T follicular helper cell (primary cell): Measurements from ENCODE around the gene TBKBP1.
A peak's percentile ranks its signal among the peaks of the same experiment; 100 is the strongest.

ENCODE experiments used
- DNase-seq: peaks from one replicate; pipeline ENCODE4 v3.0.0-alpha.2; 2020; ENCODE audit warnings: low read depth
- total RNA-seq, 2 experiments: gene quantifications; one replicate each; lab custom pipeline; 2026; lab: John Stamatoyannopoulos, UW

The TBKBP1 gene, protein sequence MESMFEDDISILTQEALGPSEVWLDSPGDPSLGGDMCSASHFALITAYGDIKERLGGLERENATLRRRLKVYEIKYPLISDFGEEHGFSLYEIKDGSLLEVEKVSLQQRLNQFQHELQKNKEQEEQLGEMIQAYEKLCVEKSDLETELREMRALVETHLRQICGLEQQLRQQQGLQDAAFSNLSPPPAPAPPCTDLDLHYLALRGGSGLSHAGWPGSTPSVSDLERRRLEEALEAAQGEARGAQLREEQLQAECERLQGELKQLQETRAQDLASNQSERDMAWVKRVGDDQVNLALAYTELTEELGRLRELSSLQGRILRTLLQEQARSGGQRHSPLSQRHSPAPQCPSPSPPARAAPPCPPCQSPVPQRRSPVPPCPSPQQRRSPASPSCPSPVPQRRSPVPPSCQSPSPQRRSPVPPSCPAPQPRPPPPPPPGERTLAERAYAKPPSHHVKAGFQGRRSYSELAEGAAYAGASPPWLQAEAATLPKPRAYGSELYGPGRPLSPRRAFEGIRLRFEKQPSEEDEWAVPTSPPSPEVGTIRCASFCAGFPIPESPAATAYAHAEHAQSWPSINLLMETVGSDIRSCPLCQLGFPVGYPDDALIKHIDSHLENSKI
- 8.7 to 58.2 reads per million in 2 experiments for total RNA-seq

DNA sequence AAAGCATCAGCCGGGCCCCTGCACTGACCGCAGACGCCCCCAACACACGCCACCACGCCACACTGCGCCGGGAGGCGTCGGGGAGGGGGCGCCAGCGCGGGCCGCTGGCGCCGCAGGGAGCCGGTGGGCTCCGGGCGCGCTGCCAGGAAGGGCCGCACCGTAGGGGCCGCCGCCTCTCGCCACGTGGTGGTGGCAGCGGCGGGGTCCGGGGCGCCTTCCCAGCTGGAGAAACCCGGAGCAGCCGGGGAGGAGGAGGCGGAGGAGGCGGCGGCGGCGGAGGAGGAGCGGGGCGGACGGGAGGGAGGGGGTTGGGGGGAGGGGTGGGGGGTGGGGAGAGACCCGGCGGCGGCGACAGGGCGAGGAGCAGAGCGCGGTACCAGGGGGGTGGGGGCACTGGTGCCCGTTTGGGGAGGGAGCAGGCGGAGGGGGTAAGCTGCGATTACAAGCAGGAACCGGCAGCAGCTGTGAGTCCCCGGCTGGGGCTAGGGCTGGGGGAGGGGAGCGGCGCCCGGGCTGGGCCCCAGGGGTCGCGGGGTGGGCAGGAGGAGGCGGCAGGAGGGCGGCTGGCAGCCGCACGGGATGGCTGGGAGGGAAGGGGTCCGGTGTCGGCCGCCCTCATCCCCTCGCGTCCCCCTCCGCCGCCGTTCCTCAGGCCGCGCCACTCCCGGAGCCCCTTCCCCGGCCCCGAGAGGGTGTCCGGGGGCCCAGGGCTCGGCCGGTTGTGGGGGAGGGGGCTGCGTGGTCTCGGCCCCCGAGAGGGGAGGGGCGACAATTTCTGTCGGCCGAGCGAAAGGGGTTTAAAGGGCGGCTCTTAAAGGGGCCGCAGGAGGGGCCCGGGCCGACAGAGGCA lies at the start of gene TBKBP1:
Gene TBKBP1, plus strand, starts transcription at position 431 of the 850 bp plus-strand sequence. CDS start 1,952 bp downstream, outside the sequence.
- peak; percentile 31 for DNase-seq

DNA sequence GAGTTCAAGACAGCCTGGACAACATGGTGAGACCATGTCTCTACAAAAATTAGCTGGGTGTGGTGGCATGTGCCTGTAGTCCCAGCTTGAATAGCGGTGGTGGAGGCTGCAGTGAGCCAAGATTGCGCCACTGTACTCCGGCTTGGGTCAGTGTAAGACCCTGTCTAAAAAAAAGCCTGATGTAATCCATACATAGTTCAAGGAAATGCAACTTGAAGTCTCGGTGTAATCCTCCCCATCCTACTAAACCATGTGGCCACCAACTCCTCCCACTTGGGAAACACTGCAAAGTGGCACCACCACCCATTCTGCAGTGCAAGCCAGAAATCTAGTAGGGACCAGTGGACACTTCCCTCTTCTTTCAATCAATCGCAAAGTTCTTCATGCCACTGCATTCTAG lies 49.6 kb upstream of the TBKBP1 start:
- DNase-seq: no peak

DNA sequence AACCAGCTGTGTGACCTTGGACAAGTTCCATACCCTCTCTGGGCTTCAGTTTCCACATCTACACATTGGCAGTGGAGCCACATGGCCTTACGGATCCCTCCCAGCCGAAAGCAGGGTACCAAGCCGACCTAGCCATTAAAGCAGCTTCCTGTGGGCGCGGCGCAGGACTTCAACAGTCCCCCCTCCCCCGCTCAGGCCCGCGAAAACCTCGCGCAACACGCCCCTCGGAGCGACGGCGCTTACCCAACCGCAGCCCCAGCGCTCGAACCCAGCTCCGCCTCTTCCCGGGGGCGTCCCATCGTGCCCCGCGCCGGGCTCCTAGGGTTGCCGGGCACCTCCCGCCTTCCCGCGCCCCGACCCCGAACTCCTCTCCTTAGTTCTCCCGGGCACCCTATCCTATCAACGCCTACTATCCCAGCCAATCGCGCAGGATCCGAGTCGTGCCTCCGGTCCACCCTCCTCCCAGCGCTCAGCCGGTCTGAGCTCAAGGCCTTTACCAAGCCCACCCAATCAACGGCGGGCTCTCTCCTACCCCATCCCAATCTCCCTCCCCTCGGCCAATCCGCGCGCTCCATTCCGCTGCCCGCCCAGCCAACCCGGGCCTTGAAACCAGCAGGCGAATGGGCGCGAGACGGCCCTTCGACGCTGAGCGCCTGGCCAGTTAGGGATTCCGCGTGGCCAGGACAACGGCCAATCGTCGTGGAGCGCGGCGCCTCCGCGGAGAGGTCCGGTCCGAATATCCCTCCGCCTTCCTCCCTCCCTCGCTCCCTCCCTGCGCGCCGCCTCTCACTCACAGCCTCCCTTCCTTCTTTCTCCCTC lies 44.6 kb upstream of the TBKBP1 start, which contains the start of gene KPNB1:
Gene KPNB1, plus strand, starts transcription at position 767 of the 819 bp plus-strand sequence. CDS start 326 bp downstream, outside the sequence.
- peak; percentile 96 for DNase-seq

DNA sequence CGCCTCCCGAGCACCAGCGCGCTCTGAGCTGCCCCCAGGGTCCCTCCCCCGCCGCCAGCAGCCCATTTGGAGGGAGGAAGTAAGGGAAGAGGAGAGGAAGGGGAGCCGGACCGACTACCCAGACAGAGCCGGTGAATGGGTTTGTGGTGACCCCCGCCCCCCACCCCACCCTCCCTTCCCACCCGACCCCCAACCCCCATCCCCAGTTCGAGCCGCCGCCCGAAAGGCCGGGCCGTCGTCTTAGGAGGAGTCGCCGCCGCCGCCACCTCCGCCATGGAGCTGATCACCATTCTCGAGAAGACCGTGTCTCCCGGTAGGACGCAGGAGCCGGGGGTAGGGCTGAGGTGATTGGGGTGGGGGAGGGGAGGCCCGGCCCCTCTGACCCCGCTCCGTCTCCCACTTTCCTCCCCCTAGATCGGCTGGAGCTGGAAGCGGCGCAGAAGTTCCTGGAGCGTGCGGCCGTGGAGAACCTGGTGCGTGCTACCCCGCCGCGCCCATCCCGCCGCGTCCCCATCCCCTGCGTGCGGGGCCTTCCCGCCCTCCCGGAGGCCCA lies 43.9 kb upstream of the TBKBP1 start:
- peak; percentile 41 for DNase-seq

DNA sequence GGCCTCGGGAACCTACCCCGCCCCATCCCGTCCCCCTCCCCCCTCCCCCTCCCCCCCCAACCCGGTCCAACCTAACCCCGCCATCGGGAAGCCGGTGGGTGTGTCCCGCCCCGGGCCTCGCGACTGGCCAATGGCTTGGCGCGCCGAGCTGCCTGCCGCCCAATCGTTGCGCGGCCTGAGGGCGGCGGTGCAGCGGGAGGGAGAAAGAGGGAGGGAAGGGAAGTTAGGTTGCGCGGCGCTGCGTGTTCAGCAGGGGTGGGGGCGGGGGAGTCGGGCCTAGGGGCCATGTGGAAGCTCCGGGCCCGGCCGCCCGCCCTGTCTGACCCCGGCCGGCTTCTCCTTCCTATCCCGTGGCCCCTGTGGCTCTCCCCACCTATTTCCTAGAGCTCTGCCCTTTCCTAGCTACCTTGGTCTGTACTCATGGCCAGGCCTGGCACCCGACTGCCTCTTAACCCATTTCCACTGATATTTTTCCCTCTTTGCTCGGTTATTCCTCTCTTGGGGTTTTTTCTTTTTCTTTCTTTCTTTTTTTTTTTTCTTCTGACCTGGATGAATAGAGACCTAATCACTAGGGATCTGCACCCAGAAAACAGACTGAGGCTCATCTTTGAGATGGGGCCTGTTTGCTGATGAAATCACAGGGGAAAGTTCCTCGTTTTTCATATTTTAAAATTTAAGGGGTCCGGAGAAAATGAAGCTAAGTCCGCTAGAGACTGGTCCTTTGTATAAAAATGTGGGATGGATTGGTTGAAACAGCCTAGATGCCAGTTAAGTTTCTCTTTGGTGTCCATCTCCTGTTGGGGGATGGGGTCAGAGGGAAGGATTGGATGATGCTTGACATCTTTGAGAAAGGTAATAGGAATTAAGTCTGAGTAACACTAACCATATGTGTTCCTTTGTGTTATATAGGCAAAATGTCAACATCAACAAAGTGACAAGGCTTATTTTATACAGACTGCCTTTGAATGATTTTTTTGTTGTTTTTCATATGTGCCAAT lies 43.1 kb upstream of the TBKBP1 start:
- peak; percentile 84 for DNase-seq

DNA sequence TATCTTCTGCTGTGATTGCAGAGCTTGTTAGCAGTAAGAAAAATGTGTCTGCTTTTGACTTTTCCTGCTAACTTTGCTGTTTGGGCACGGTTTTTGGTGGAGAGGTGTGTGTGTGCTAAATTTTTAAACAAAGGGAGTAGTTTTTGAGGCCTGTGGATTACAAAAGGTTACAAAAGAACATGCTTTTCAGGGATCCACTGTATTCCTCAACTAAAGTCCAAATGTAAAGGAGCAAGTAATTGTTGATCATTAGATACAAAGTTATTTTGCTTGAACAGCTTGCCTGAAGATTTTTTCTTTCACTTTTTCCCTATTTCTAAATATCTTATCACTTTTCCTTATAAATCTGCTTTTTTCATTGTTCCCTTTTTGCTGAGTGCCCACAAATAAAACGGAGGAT lies 42.3 kb upstream of the TBKBP1 start:
- DNase-seq: no peak

DNA sequence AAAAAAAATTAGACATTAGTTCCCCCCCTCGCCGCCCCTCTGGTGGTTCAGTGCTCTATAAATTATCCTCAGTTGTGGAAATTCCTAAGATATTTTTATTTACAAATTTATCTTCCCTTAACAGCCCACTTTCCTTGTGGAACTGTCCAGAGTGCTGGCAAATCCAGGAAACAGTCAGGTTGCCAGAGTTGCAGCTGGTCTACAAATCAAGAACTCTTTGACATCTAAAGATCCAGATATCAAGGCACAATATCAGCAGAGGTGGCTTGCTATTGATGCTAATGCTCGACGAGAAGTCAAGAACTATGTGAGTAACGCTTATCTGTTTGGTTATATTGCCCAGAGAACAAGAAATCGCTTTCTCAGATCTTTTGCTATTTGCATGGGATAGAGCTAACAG lies 41.4 kb upstream of the TBKBP1 start:
- no peak for DNase-seq

DNA sequence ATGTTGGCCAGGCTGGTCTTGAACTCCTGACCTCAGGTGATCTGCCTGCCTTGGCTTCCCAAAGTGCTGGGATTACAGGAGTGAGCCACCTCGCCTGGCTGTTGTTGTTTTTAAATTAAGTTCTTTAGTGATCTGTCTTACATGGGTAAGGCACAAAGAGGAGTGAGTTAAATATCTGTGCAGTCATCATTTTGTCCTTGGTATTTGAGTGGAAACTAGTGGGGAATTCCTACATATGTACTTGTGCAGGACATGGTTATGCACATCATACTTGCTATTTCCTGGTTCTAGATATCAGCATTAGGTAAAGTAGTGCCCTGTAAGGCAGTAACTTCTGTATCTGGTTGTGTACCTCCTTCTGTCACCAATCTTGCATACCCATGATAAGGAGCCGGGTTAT lies 40.5 kb upstream of the TBKBP1 start:
- DNase-seq: no peak

DNA sequence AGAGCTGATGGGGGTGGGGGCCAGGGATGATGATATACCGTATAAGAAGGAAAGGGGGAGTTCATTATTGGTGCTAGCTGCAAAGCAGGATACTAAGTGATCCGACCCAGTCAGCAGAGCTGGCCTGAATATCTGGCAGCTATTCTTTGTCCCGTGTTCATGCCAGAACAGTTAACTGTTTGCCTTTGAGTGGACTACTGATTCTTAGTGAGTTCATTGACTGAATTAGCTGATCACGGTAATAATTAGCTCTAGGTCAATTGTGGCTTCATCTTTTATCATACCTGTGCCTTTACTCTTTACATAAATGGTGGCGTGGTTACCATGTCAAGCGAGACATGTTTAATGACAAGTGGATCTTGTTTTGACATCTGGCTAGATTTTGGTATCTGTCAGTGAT lies 39.0 kb upstream of the TBKBP1 start:
- no peak for DNase-seq

DNA sequence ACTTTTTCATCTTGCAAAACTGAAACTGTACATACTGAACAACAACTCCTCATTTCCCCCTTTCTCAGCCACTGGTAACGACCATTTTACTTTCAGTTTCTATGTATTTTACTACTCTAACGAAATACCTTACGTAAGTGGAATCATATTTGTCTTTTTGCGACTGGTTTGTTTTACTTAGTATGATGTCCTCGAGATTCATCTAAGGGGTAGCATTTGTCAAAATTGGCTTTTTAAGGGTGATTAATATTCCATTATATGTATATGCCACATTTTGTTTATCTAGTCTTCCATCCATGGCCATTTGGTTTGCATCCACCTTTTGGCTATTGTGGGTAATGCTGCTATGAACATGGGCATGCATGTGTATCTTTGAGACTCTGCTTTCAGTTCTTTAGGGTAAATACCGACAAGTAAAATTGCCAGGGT lies 33.9 kb upstream of the TBKBP1 start:
- no peak for DNase-seq

DNA sequence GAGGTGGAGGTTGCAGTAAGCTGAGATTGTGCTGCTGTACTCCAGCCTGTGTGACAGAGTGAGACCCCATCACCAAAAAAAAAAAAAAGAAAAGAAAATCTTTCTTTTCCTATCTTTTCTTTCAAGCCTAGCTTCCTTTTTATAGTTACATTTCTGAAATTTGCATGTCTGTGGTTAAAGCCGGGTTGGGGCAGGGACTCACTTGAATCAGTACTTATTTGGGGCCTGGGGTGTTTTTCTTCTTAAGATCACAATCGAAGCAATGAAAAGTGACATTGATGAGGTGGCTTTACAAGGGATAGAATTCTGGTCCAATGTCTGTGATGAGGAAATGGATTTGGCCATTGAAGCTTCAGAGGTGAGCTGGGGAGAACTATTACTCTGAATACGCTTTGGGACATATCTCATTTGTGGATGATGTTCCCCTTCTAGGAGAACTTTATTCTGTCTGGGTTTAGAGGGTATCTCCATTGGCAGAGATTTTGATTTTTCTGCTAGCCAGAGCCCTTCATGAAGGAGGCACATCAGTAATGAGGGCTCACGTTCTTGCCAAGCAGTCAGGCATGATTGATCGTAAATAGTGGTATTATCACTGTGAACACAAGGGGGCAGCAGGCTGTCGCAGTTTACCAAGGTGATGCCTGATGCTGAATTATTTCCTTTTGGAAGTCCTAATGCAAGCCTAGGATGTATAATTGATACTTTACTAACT lies 29.9 kb upstream of the TBKBP1 start:
- DNase-seq: peak; percentile 45

DNA sequence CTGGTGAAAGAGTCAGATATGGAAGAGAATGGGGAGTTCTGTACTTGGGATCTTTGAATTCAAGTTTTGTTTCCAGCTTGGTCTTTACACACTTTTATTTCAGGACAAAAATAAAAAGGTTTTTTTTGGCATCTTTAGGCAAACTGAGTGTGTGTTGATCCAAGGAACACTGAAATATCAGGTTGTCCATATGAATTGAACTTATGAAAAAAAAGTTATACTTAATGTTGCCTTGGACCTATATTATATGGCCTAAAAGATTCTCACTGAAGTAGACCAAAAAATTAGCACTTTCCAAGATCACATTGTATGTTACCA lies 29.4 kb upstream of the TBKBP1 start:
- DNase-seq: no peak

DNA sequence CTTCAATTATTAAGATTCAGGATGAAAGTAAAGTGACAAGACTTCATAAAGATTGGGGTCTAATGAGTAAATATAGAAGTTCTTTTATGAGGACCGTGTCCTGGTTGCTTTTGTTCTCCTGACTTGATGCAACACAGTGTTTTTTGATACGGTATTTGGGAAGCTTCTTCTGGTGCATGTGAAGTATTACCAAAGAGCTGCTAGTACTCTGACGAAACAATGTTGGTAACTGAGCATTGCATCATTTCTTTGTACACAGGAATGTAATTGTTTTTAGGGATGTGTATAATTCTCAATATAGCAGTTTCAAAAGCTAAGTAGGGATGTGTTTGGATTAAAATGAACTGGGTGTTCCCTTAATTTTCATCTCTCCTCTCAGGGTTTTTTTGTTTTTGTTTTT lies 28.3 kb upstream of the TBKBP1 start:
- no peak for DNase-seq

DNA sequence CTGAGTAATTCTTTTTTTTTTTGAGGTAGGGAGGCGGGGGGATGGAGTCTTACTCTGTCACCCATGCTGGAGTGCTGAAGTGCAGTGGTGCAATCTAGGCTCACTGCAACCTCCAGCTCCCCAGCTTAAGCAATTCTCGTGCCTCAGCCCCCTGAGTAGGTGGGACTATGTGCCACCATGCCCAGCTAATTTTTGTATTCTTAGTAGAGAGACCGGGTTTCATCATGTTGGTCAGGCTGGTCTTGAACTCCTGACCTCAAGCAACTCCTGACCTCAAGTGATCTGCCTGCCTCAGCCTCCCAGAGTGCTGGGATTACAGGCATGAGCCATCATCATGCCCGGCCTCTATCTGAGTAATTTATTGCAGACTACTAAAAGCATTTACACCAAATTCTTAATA lies 24.9 kb upstream of the TBKBP1 start:
- no peak for DNase-seq

DNA sequence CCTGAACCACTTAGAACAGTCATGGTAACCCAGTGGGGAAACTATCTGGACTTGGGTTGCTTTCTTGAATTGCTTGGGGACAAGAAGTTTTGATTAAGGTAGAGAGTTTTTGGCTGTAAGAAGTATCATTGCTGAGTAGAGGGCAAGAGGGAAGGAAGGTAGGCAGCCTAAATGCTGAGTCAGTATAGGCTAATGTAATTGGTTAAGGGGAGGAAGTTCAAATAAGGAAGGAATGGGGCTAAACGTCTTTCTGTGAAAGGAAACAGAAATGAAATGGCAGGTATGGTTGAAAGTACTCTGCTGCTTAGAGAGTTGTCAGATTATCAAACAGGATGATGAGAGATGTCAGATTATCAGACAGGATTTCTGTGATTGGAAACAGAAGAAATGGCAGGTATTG lies 23.9 kb upstream of the TBKBP1 start:
- no peak for DNase-seq

DNA sequence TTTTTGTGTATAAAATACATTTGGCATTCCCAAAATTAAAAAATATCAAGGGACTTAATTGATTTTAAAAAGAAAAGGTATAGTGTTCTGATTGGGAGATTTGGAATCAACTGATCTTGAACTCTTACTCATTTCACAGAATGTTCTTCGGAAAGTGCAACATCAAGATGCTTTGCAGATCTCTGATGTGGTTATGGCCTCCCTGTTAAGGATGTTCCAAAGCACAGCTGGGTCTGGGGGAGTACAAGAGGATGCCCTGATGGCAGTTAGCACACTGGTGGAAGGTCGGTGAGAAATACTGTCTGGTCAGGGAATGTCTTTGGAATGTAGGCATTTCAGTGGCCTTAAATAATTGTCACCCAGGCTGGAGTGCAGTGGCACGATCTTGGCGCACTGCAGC lies 19.5 kb upstream of the TBKBP1 start:
- no peak for DNase-seq

DNA sequence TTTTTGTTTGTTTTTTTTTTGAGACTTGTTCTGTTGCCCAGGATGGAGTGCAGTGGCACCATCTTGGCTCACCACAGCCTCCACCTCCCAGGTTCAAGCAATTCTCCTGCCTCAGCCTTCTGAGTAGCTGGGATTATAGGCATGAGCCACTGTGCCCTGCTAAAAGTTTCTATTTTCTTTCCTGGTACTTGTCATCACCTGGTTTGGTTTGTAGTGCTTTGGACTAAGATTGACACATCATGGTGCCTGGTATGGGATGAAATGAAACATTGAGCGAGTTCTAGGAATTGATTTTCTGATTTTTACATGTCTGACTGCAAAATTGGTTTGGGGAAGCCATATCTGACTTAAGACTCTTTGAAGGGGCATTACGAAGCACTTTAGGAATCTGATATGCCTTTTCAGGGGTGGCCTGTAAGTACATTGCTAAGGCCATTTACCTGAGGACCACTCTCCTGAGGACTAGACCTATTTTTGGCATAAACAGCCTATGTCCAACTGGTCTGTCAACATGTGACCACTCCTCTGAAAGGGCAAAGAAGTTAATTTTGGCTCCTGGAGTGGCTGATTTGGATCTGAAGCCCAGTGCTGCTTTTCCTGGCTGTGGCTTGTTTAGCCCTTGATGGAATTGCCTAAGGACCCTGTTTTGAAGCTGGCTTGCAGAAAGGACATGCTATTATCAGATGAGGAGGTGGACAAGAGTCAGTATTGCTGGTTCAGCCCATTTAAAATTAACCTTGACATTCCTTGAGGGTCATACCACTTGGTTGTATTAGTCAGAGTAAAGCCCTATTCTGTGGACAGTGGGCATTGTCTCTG lies 18.4 kb upstream of the TBKBP1 start:
- DNase-seq: no peak

DNA sequence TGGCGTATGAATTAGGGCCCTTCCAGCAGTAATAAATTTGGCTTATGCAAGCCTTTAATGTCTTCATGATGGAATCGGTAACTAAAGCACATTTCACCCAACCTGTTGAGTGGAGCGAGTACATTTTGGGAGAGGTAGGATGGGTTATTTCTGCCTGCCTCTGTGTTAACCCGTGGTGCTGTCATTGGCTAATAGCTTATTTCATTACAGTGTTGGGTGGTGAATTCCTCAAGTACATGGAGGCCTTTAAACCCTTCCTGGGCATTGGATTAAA lies 17.8 kb upstream of the TBKBP1 start:
- no peak for DNase-seq
